SK-N-SH treated with all-trans-retinoic acid at 6 μM for 48 hours (cell line): Measurements from ENCODE around the gene SMC6.

ENCODE experiments used
- ATAC-seq: fragments of 200-7000 bp; cut with Tn5 transposase; 3 replicates; pipeline ENCODE4 v1.9.1; 2020; ENCODE audit warnings: mild to moderate bottlenecking, moderate library complexity
- ARNTL ChIP-seq: fragments of 450-650 bp; formaldehyde crosslinking; IDR thresholded peaks from 2 replicates; pipeline ENCODE4 v1.5.0; 2020; ENCODE audit warnings: low read depth, mild to moderate bottlenecking, moderate library complexity, borderline replicate concordance
- BACH2 ChIP-seq: fragments of 250-450 bp; sonication (Bioruptor Pico); IDR thresholded peaks from 2 replicates; pipeline ENCODE4 v1.9.0; 2021; ENCODE audit warnings: mild to moderate bottlenecking, borderline replicate concordance
- ESRRG ChIP-seq: fragments of 250-450 bp; sonication (Bioruptor Pico); IDR thresholded peaks from 2 replicates; pipeline ENCODE4 v1.6.1; 2021; ENCODE audit warnings: mild to moderate bottlenecking
- ISL1 ChIP-seq: fragments of 250-450 bp; sonication (Bioruptor Pico); IDR thresholded peaks from 2 replicates; pipeline ENCODE4 v2.1.2; 2022; ENCODE audit warnings: mild to moderate bottlenecking, moderate library complexity
- PPARA ChIP-seq: fragments of 250-450 bp; sonication (Bioruptor Pico); IDR thresholded peaks from 2 replicates; pipeline ENCODE4 v1.5.0; 2020; ENCODE audit warnings: mild to moderate bottlenecking, borderline replicate concordance
- RARB ChIP-seq: fragments of 250-450 bp; sonication (Bioruptor Pico); IDR thresholded peaks from 2 replicates; pipeline ENCODE4 v1.8.0; 2021; ENCODE audit warnings: mild to moderate bottlenecking, moderate library complexity
- SNAI2 ChIP-seq: fragments of 250-450 bp; sonication (Bioruptor Pico); IDR thresholded peaks from 2 replicates; pipeline ENCODE4 v1.5.0; 2020; ENCODE audit warnings: mild to moderate bottlenecking, moderate library complexity
- TCF4 ChIP-seq: fragments of 250-450 bp; sonication (Bioruptor Pico); IDR thresholded peaks from 2 replicates; pipeline ENCODE4 v1.8.0; 2021; ENCODE audit warnings: mild to moderate bottlenecking, moderate library complexity, borderline replicate concordance
- ZC3H10 ChIP-seq: fragments of 250-450 bp; sonication (Bioruptor Pico); IDR thresholded peaks from 2 replicates; pipeline ENCODE4 v1.5.1; 2021; ENCODE audit warnings: mild to moderate bottlenecking, moderate library complexity
- ZFP3 ChIP-seq: fragments of 250-450 bp; sonication (Bioruptor Pico); IDR thresholded peaks from 2 replicates; pipeline ENCODE4 v1.5.0; 2020; ENCODE audit warnings: mild to moderate bottlenecking, moderate library complexity
- ZFP30 ChIP-seq: fragments of 450-650 bp; formaldehyde crosslinking; IDR thresholded peaks from 2 replicates; pipeline ENCODE4 v1.5.0; 2022; ENCODE audit warnings: mild to moderate bottlenecking, moderate library complexity
- ZNF565 ChIP-seq: fragments of 450-650 bp; formaldehyde crosslinking; conservative IDR thresholded peaks from 2 replicates; pipeline ENCODE4 v1.5.0; 2020; ENCODE audit warnings: low read depth, mild to moderate bottlenecking, moderate library complexity
- ZNF70 ChIP-seq: fragments of 450-650 bp; formaldehyde crosslinking; IDR thresholded peaks from 2 replicates; pipeline ENCODE4 v1.5.0; 2020; ENCODE audit warnings: mild to moderate bottlenecking, moderate library complexity
- TF ChIP-seq, protein P1 (sequence below): fragments of 250-450 bp; sonication (Bioruptor Pico); IDR thresholded peaks from 2 replicates; pipeline ENCODE4 v1.8.0; 2020; ENCODE audit warnings: mild to moderate bottlenecking, moderate library complexity, borderline replicate concordance
- TF ChIP-seq, protein P2 (sequence below): fragments of 250-450 bp; sonication (Bioruptor Pico); IDR thresholded peaks from 2 replicates; pipeline ENCODE4 v1.8.0; 2021; ENCODE audit warnings: low read depth, mild to moderate bottlenecking, moderate library complexity, borderline replicate concordance
- TF ChIP-seq, protein P3 (sequence below): fragments of 250-450 bp; sonication (Bioruptor Pico); IDR thresholded peaks from 2 replicates; pipeline ENCODE4 v1.5.1; 2020; ENCODE audit warnings: low read depth, mild to moderate bottlenecking, moderate library complexity
- TF ChIP-seq, protein P4 (sequence below): fragments of 250-450 bp; sonication (Bioruptor Pico); IDR thresholded peaks from 2 replicates; pipeline ENCODE4 v1.5.1; 2021; ENCODE audit warnings: mild to moderate bottlenecking, moderate library complexity
- TF ChIP-seq, protein P5 (sequence below): fragments of 250-450 bp; sonication (Bioruptor Pico); IDR thresholded peaks from 2 replicates; pipeline ENCODE4 v1.5.0; 2020; ENCODE audit warnings: mild to moderate bottlenecking, moderate library complexity

The SMC6 gene

DNA sequence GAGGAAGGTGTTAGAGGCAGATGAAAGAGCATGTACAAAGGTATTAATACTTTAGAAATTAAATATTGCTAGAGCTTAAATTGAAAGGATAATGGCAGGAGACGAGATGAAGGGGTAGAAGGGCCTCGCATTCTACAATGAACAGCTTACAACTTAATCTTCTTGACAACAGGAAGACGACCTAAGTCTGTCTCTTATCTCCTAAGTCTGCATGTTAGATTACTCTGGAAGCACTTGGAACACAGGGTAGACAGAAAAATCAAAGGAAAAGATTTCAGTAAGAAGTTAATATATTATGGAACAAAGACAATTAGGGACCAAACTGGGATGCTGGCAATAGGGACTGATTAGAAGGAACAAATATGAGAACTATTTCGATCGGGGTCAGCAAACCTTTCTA, 34.9 kb downstream of the SMC6 start:
- no peak for ATAC-seq

DNA sequence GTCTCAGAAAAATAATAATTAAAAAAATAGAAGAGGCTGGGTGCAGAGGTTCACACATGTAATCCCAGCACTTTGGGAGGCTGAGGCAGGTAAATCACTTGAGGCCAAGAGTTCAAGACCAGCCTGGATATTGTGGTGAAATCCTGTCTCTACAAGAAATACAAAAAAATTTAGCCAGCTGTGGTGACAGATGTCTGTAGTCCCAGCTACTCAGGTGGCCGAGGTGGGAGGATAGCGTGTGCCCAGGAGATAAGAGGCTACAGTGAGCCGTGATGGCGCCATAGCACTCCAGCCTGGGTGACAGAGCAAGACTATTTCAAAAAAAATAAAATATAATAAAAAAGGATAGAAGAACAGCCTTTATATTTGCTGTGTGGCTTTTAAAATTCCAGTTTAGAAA, 35.9 kb downstream of the SMC6 start:
- TF ChIP-seq ZFP30 (CRISPR knock-in tag) (no peak), ZNF565 (CRISPR knock-in tag) (no peak), ESRRG (CRISPR knock-in tag) (no peak), ZC3H10 (no peak)
- TF ChIP-seq, protein P1, sequence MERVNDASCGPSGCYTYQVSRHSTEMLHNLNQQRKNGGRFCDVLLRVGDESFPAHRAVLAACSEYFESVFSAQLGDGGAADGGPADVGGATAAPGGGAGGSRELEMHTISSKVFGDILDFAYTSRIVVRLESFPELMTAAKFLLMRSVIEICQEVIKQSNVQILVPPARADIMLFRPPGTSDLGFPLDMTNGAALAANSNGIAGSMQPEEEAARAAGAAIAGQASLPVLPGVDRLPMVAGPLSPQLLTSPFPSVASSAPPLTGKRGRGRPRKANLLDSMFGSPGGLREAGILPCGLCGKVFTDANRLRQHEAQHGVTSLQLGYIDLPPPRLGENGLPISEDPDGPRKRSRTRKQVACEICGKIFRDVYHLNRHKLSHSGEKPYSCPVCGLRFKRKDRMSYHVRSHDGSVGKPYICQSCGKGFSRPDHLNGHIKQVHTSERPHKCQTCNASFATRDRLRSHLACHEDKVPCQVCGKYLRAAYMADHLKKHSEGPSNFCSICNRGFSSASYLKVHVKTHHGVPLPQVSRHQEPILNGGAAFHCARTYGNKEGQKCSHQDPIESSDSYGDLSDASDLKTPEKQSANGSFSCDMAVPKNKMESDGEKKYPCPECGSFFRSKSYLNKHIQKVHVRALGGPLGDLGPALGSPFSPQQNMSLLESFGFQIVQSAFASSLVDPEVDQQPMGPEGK (CRISPR knock-in tag), result no peak
- TF ChIP-seq, protein P2, sequence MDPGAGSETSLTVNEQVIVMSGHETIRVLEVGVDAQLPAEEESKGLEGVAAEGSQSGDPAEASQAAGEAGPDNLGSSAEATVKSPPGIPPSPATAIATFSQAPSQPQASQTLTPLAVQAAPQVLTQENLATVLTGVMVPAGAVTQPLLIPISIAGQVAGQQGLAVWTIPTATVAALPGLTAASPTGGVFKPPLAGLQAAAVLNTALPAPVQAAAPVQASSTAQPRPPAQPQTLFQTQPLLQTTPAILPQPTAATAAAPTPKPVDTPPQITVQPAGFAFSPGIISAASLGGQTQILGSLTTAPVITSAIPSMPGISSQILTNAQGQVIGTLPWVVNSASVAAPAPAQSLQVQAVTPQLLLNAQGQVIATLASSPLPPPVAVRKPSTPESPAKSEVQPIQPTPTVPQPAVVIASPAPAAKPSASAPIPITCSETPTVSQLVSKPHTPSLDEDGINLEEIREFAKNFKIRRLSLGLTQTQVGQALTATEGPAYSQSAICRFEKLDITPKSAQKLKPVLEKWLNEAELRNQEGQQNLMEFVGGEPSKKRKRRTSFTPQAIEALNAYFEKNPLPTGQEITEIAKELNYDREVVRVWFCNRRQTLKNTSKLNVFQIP (CRISPR knock-in tag), result no peak
- TF ChIP-seq, all 23 proteins: peak for 0

More for the DNA sequence above, 34.9 kb downstream of the SMC6 start:
- TF ChIP-seq SNAI2, result no peak
- no peak for TF ChIP-seq ZNF70 (CRISPR knock-in tag)
- no peak for TF ChIP-seq TCF4 (CRISPR knock-in tag)
- TF ChIP-seq ISL1 (CRISPR knock-in tag), result no peak
- TF ChIP-seq ARNTL (CRISPR knock-in tag), result no peak
- TF ChIP-seq BACH2 (CRISPR knock-in tag), result no peak
- no peak for TF ChIP-seq ZC3H10
- TF ChIP-seq ZNF565 (CRISPR knock-in tag), result no peak
- no peak for TF ChIP-seq ESRRG (CRISPR knock-in tag)
- no peak for TF ChIP-seq RARB

DNA sequence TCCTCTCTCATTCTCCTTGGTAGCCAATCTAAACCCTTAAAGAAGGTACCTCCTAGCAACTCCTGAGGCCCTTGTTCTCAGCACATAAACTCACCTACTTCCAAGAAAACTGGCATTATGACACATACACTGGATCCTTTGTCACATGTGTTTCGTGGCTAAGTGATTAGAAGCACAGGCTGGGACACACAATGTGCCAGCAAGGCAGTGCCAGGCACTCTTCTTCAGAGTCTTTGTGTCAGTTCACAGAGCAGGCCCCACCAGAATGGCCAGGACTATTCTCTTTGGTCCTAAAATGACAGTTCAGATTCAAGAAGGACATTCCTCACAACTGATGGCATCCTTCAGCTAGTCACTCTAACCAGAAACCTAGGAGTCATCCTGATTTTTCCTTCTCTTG, 40.3 kb downstream of the SMC6 start:
- ATAC-seq, result no peak
- TF ChIP-seq, protein P3, sequence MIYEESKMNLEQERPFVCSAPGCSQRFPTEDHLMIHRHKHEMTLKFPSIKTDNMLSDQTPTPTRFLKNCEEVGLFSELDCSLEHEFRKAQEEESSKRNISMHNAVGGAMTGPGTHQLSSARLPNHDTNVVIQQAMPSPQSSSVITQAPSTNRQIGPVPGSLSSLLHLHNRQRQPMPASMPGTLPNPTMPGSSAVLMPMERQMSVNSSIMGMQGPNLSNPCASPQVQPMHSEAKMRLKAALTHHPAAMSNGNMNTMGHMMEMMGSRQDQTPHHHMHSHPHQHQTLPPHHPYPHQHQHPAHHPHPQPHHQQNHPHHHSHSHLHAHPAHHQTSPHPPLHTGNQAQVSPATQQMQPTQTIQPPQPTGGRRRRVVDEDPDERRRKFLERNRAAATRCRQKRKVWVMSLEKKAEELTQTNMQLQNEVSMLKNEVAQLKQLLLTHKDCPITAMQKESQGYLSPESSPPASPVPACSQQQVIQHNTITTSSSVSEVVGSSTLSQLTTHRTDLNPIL (CRISPR knock-in tag), result no peak
- TF ChIP-seq PPARA (CRISPR knock-in tag) (no peak), RARB (no peak), ZFP3 (CRISPR knock-in tag) (no peak), ESRRG (CRISPR knock-in tag) (no peak)
- TF ChIP-seq, protein P4, sequence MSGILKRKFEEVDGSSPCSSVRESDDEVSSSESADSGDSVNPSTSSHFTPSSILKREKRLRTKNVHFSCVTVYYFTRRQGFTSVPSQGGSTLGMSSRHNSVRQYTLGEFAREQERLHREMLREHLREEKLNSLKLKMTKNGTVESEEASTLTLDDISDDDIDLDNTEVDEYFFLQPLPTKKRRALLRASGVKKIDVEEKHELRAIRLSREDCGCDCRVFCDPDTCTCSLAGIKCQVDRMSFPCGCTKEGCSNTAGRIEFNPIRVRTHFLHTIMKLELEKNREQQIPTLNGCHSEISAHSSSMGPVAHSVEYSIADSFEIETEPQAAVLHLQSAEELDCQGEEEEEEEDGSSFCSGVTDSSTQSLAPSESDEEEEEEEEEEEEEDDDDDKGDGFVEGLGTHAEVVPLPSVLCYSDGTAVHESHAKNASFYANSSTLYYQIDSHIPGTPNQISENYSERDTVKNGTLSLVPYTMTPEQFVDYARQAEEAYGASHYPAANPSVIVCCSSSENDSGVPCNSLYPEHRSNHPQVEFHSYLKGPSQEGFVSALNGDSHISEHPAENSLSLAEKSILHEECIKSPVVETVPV (CRISPR knock-in tag), result no peak

More for the DNA sequence above, 35.9 kb downstream of the SMC6 start:
- ATAC-seq, result no peak

DNA sequence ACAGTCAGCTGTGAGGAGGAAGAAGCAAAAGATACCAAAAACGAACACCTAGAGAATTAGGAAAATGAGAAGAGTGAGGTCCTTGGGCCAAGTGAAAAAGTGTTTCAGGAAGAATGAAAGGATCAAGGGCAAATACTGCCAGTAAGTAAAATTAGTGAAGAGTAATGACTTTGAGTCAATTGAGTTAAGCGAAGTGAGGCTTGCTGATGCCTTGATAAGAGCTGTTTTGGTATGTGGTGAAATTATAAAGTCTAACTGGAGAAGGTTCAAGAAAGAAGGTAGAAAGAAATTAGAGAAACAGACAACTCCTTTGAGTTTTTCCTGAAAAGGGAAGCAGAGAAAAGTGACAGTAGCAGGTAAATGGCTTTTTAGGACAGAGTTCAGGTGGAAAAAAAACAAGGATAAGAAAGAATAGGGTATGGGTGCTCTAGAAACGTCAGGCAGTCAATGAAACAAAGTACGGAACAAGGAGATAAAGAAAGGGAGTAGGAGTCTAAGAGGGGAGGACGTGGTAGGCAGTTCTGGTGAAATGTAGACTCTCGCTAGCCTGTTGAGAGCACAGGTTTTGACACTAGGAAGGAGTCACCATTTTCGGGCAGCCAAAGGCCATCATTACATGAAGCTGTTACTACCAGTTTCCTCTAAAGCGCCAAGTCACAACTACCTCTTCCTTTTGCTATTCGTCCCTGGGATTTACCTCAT, 42.9 kb downstream of the SMC6 start:
- ATAC-seq, result no peak
- no peak for TF ChIP-seq ZFP30 (CRISPR knock-in tag)
- TF ChIP-seq, protein P4 (CRISPR knock-in tag), result no peak
- TF ChIP-seq ZNF70 (CRISPR knock-in tag), result no peak
- TF ChIP-seq, protein P2 (CRISPR knock-in tag), result no peak
- TF ChIP-seq, protein P1 (CRISPR knock-in tag), result no peak
- TF ChIP-seq, protein P3 (CRISPR knock-in tag), result no peak
- no peak for TF ChIP-seq ISL1 (CRISPR knock-in tag)
- TF ChIP-seq ZFP3 (CRISPR knock-in tag), result no peak
- TF ChIP-seq, protein P5, sequence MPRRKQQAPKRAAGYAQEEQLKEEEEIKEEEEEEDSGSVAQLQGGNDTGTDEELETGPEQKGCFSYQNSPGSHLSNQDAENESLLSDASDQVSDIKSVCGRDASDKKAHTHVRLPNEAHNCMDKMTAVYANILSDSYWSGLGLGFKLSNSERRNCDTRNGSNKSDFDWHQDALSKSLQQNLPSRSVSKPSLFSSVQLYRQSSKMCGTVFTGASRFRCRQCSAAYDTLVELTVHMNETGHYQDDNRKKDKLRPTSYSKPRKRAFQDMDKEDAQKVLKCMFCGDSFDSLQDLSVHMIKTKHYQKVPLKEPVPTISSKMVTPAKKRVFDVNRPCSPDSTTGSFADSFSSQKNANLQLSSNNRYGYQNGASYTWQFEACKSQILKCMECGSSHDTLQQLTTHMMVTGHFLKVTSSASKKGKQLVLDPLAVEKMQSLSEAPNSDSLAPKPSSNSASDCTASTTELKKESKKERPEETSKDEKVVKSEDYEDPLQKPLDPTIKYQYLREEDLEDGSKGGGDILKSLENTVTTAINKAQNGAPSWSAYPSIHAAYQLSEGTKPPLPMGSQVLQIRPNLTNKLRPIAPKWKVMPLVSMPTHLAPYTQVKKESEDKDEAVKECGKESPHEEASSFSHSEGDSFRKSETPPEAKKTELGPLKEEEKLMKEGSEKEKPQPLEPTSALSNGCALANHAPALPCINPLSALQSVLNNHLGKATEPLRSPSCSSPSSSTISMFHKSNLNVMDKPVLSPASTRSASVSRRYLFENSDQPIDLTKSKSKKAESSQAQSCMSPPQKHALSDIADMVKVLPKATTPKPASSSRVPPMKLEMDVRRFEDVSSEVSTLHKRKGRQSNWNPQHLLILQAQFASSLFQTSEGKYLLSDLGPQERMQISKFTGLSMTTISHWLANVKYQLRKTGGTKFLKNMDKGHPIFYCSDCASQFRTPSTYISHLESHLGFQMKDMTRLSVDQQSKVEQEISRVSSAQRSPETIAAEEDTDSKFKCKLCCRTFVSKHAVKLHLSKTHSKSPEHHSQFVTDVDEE (CRISPR knock-in tag), result no peak
